Omental fat pad (tissue), 4 donors: ENCODE results near the gene TAGLN. TPM values are rescaled to one million over a fixed set of nuclear protein-coding genes. Genes with fewer than 3 reads are reported as not detected.
A peak's percentile ranks its signal among the peaks of the same experiment; 100 is the strongest.

ENCODE experiments used
- ATAC-seq: fragments of 150-250 bp; one replicate; pipeline ENCODE4 v1.9.1; 2016; ENCODE audit warnings: mild to moderate bottlenecking, moderate library complexity; ENCODE audit not compliant: low FRiP score
- DNase-seq: peaks from one replicate; pipeline ENCODE4 v3.0.0-alpha.2; 2019; ENCODE audit warnings: low spot score
- CTCF ChIP-seq, 3 donors: fragments of 450-650 bp; IDR thresholded peaks; one replicate each; pipeline ENCODE4 v1.5.1; 2016 to 2017; ENCODE audit warnings: antibody characterized with exemption in 3 of 3, mild to moderate bottlenecking in 3 of 3, moderate library complexity in 2 of 3
- total RNA-seq, 4 donors: library from RNA; depleted of rRNA; stranded (reverse); fragments of >200 nt; gene quantifications; one replicate each; pipeline ENCODE4 v1.1.0, GENCODE V29; 2016

Gene TAGLN
- total RNA-seq, 4 donors from 2014 or later: 731 to 1,161 (median 827) TPM

DNA sequence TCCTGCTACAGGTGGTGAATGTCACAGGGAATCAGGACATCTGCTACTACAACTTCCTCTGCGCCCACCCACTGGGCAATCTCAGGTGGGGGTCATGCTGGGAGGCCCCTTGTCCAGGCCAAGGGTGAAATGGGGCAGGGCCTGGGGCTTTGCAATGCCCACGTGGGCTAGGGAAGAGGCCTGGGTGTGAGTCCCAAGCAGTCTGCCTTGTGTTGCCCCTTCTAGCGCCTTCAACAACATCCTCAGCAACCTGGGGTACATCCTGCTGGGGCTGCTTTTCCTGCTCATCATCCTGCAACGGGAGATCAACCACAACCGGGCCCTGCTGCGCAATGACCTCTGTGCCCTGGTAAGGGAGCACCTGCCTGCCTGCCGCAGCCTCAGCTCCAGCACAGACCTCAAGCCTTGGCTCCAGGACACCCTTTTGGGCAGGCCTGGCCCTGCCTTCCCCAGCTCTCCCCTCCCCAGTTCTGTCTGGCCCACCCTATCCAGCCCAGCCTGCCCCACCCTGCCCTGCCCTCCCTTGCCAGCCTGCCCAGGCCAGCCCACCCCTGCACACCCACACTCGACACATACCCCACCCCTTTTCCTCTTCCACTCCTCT, 9.1 kb upstream of the TAGLN start:
- no peak for TF ChIP-seq CTCF (IDR thresholded peaks at IDR 0.05)
- ATAC-seq (no peak), DNase-seq (peak; percentile 9)

GRCh38 chr11:117191680-117192400, 7.3 kb upstream of the TAGLN start:
- ATAC-seq (no peak), DNase-seq (peak; percentile 20)
- no peak for TF ChIP-seq CTCF (IDR thresholded peaks at IDR 0.05)

DNA sequence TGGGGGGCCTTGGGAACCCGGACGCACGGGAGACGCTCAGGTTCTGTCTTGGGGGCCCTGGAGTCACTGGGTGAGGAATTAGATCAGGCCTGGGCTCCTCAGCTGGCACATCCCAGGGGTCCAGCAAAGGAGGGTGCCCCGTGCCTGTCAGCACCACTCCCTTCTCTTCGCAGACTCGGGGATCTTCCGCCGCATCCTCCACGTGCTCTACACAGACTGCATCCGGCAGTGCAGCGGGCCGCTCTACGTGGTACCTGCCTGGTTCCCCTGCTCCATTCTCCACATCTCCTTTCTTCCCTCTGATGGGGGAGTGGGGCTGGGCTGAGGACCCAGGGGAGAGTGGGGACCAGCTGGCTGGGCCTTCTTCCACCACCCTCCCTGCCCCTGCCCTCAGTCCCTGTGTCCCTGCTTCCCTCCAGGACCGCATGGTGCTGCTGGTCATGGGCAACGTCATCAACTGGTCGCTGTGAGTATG, 6.7 kb upstream of the TAGLN start:
- DNase-seq: peak; percentile 18
- no peak for TF ChIP-seq CTCF (IDR thresholded peaks at IDR 0.05)

DNA sequence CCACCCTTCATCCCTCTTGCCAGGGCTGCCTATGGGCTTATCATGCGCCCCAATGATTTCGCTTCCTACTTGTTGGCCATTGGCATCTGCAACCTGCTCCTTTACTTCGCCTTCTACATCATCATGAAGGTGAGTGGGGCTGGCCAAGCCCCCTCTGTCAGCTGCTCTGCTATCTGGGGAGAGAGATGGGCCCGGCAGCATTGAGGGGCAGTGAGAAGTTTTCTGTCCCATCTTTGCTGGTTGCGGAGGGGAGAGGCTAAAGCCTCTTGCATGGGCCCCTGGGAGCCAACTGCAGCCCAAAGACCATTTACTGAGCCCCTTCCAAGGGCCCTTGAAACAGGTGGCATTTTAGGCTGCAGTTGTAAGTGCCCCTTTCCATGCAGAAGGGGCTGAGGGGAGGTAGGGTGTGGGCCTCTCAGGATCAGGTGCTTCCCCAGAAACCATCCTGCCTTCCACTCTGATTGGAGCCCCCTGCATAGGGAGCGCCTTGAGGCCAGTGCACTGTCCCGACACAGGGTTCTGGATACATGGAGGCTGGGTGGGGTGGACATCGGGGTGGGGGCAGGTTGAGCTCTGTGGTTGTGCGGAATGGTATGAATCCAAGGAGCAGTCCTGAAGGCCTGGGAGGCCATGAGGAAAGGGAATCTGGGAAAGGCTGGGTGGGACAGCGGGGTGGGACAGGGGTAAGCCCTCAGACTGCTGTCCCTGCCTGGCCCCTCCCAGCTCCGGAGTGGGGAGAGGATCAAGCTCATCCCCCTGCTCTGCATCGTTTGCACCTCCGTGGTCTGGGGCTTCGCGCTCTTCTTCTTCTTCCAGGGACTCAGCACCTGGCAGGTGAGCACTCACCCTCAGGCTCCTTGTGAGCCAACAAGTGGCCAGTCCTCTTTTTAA, 5.8 kb upstream of the TAGLN start:
- no peak for DNase-seq
- TF ChIP-seq CTCF (IDR thresholded peaks at IDR 0.05): no peak
- ATAC-seq: no peak

More for the DNA sequence above, 6.7 kb upstream of the TAGLN start:
- ATAC-seq: no peak

- DNase-seq: no peak
- ATAC-seq: no peak
- no peak for TF ChIP-seq CTCF (IDR thresholded peaks at IDR 0.05)
Observed at GRCh38 chr11:117194267-117194666, 4.9 kb upstream of the TAGLN start.

- TF ChIP-seq CTCF (IDR thresholded peaks at IDR 0.05): no peak
- ATAC-seq: no peak
Observed at GRCh38 chr11:117195258-117195657, 3.9 kb upstream of the TAGLN start.

More at GRCh38 chr11:117195258-117195657, 3.9 kb upstream of the TAGLN start:
- no peak for DNase-seq
